ENCODE results near the gene ZNF17. TPM values are rescaled to one million over a fixed set of nuclear protein-coding genes. Genes with fewer than 3 reads are reported as not detected.

The ZNF17 gene
- total and polyA plus RNA-seq, 2 of the 8 experiments (the other 6 are each of a cell fraction or from before 2014, with no cell fraction given), result 3.8 to 10.2 TPM

- TF ChIP-seq RNF2 (IDR thresholded peaks at IDR 0.05; ENCODE audit: borderline replicate concordance, low read depth, low read length, missing control alignments, poor library complexity, severe bottlenecking), result no peak
- peak; percentile 49; the same call in 1 of the 2 replicates for TF ChIP-seq NRF1 (IDR thresholded peaks at IDR 0.05; ENCODE audit: low read depth, low read length)
- TF ChIP-seq CBX8 (IDR thresholded peaks at IDR 0.05; ENCODE audit: borderline replicate concordance, low read depth, low read length), result no peak
- peak; percentile 81 for TF ChIP-seq JUND (IDR thresholded peaks at IDR 0.05; ENCODE audit: low read length)
- peak; percentile 26; the same call in 1 of the 2 replicates for TF ChIP-seq POLR2AphosphoS5 (IDR thresholded peaks at IDR 0.05; ENCODE audit: low read depth, low read length)
- TF ChIP-seq TAF1 (IDR thresholded peaks at IDR 0.05; ENCODE audit: low read depth, low read length), result peak; percentile 72
- TF ChIP-seq CTBP2 (IDR thresholded peaks at IDR 0.05; ENCODE audit: borderline replicate concordance, insufficient read depth, insufficient read length, low read length), result peak; percentile 20
- no peak for TF ChIP-seq TEAD4 (IDR thresholded peaks at IDR 0.05; ENCODE audit: low read depth, low read length)
- peak; percentile 69 for TF ChIP-seq SP1 (IDR thresholded peaks at IDR 0.05; ENCODE audit: low read depth, low read length)
- TF ChIP-seq BCL11A (IDR thresholded peaks at IDR 0.05; ENCODE audit: low read depth in 2 of 2, low read length in 2 of 2), result no peak
- peak; percentile 98 for TF ChIP-seq CREB1 (IDR thresholded peaks at IDR 0.05)
- TF ChIP-seq SIN3A (conservative IDR thresholded peaks at IDR 0.05 in 1 of 2, IDR thresholded peaks at IDR 0.05 in 1 of 2; ENCODE audit: low read depth in 1 of 2, low read length in 2 of 2), result peak; percentile 81 to 95; a peak in 2 of 4 replicates
- TF ChIP-seq HDAC6 (IDR thresholded peaks at IDR 0.05; ENCODE audit: low read depth, low read length), result no peak
- no peak for TF ChIP-seq SIRT6 (IDR thresholded peaks at IDR 0.05; ENCODE audit: low read length)
- no peak for TF ChIP-seq CBX5 (IDR thresholded peaks at IDR 0.05; ENCODE audit: low read depth, low read length)
- TF ChIP-seq CHD1 (IDR thresholded peaks at IDR 0.05; ENCODE audit: low read depth, low read length), result no peak
- no peak for TF ChIP-seq KDM1A (IDR thresholded peaks at IDR 0.05; ENCODE audit: borderline replicate concordance, low read length)
Observed at GRCh38 chr19:57389730-57390598, 21.0 kb upstream of the ZNF17 start, which contains the start of gene ZNF548 (continued).
